IPS-15b (cell line): ENCODE results near the gene NOX4.
"Not testable (repeated sequence)": the region's sequence is repeated elsewhere in the genome, so short reads cannot be mapped to it uniquely, and the experiment has no call there.

Source experiments
- H3K27me3 ChIP-seq: one replicate; pipeline ENCODE4 v1.6.1; 2013; ENCODE audit warnings: low read length; ENCODE audit not compliant: control insufficient read depth, insufficient read depth
- H3K36me3 ChIP-seq: one replicate; pipeline ENCODE4 v1.6.1; 2013; ENCODE audit warnings: low read length; ENCODE audit not compliant: control insufficient read depth, insufficient read depth
- H3K4me1 ChIP-seq: one replicate; pipeline ENCODE4 v1.6.1; 2013; ENCODE audit warnings: mild to moderate bottlenecking, low read length; ENCODE audit not compliant: control insufficient read depth, insufficient read depth
- H3K4me3 ChIP-seq: one replicate; pipeline ENCODE4 v1.5.1; 2013; ENCODE audit warnings: low read depth, low read length
- H3K9ac ChIP-seq: one replicate; pipeline ENCODE4 v1.6.1; 2013; ENCODE audit warnings: low read depth, mild to moderate bottlenecking, low read length
- H3K9me3 ChIP-seq: one replicate; pipeline ENCODE4 v1.6.1; 2013; ENCODE audit warnings: mild to moderate bottlenecking, low read length; ENCODE audit not compliant: control insufficient read depth, insufficient read depth

NOX4 gene

DNA sequence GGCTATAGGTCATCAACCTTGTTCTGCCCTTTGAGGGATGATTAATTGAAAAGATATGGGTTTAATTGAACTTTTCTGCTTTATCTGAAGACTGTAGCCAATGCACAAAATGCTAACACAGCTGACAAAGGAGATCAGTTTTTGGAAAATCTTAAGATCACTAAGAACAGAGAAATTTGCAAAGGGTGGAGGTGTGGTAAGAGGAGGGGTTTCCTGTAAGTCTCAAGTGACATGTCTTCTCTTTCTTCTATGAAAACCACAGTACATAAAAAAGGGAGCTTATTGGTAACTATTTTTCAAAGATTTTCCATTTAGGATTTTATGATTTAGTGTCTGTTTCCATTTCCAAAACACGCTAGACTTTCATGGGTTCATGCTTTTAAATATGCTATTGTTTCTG is 204.6 kb downstream of the NOX4 start:
- H3K9ac ChIP-seq, H3K4me1 ChIP-seq, H3K27me3 ChIP-seq, H3K36me3 ChIP-seq, H3K4me3 ChIP-seq, H3K9me3 ChIP-seq: not testable (repeated sequence)

DNA sequence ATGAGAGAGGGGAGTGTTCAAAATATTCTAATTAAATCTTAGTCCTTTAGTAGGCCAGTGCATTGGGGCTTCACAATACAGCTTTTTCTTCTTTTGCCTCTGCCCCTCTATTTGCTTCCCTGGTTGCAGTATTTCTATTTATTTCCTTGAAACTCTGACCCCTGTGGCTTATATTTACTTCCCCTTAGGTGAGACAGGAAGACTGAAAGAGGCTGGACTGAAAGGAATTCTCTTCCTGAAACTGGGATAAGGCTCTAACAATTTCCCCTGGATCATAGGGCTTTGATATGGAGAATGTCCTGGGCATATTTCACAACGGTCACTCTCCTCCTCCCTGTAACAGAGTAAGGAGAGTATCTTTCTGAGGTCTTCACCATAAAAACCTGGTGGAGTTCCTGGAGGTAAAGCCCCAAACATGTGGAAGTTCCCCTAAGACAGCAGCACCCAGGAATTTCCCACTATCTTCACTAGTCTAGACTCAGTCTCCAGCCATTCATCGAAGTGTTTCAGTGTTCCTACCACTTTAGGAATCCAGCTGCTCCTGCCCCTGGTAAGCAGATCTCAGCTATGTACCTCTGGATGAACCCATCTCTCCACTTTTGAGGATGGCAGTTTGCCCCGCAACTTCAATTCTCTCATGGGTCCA is 210.0 kb downstream of the NOX4 start:
- not testable (repeated sequence) for H3K9me3 ChIP-seq, H3K36me3 ChIP-seq, H3K4me3 ChIP-seq, H3K4me1 ChIP-seq, H3K9ac ChIP-seq, H3K27me3 ChIP-seq

DNA sequence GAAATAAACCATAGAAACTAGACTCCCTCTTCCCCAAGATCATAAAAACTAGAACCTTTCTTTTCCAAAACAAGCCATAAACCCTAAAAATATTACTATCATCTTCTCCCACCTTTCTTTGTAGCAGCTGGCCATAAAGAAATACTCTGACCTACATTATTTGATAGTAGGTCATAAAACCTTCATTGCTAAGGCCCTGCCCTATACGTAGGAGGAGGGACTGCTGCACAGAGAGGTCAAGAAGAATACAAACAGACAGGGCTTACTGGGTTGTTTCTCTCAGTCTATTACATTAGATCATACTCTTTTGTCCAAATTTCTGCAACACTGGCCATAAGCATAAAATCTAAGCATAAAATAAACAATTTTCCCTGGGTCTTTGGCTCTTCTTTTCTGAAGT is 212.0 kb downstream of the NOX4 start:
- Histone ChIP-seq H3K4me1 (peaks cover 4% of the 10 kb centered on the region), H3K36me3 (no peaks in the 10 kb centered on the region), H3K9ac (no peak overlapping the region), H3K9me3 (no peaks in the 10 kb centered on the region), H3K27me3 (no peaks in the 10 kb centered on the region), H3K4me3 (no peak overlapping the region)

DNA sequence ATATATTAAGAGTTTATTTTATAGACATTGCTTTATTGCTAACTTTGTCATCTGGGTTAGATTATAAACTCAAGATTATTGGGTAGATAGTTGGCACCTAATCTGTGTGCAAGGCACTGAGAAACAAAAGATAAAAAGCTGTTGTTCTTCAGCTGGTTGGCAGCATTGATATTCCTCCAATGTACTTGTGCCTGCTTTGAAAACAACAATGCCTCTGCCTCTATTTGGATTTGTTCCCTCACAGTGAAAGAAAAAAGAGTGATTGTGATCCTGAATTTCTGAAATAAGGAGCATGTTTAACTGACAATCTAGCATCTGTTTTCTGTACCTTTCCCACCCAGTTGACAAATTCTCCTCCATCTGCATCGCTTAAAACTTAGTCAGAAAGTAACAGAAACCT is 215.2 kb downstream of the NOX4 start:
- Histone ChIP-seq H3K27me3 (no peaks in the 10 kb centered on the region), H3K9ac (no peak overlapping the region), H3K36me3 (no peaks in the 10 kb centered on the region), H3K4me3 (no peak overlapping the region), H3K9me3 (no peaks in the 10 kb centered on the region), H3K4me1 (peaks cover under 1% of the 10 kb centered on the region)
